Lung microvascular endothelial cell (primary cell): ENCODE measurements around the gene GATA3. TPM values are rescaled to one million over a fixed set of nuclear protein-coding genes. Genes with fewer than 3 reads are reported as not detected.

Experiments used
- total RNA-seq: library from RNA; depleted of rRNA; stranded (reverse); fragments of >200 nt; gene quantifications from 2 replicates; pipeline ENCODE4 v1.2.1, GENCODE V29; 2014

The GATA3 gene
- total RNA-seq, 1 donor from 2014 or later = under 0.01 TPM

Other genes starting within 250 kb of the GATA3 start
- gene TAF3, start 236.2 kb upstream of the GATA3 start, total RNA-seq = 0.87 and 1.4 TPM in 2 replicates